SK-N-SH treated with all-trans-retinoic acid at 6 μM for 48 hours (cell line): ENCODE results near the gene CD47.

Experiments
- RARB ChIP-seq: fragments of 250-450 bp; sonication (Bioruptor Pico); IDR thresholded peaks from 2 replicates; pipeline ENCODE4 v1.8.0; 2021; ENCODE audit warnings: mild to moderate bottlenecking, moderate library complexity
- TOX ChIP-seq: fragments of 250-450 bp; sonication (Bioruptor Pico); IDR thresholded peaks from 2 replicates; pipeline ENCODE4 v1.8.0; 2021; ENCODE audit warnings: mild to moderate bottlenecking, moderate library complexity, borderline replicate concordance
- ZNF70 ChIP-seq: fragments of 450-650 bp; formaldehyde crosslinking; IDR thresholded peaks from 2 replicates; pipeline ENCODE4 v1.5.0; 2020; ENCODE audit warnings: mild to moderate bottlenecking, moderate library complexity
- ZNF8 ChIP-seq: fragments of 450-650 bp; formaldehyde crosslinking; IDR thresholded peaks from 2 replicates; pipeline ENCODE4 v1.5.0; 2020; ENCODE audit warnings: mild to moderate bottlenecking, moderate library complexity
- TF ChIP-seq, protein P1 (sequence below): fragments of 250-450 bp; sonication (Bioruptor Pico); IDR thresholded peaks from 2 replicates; pipeline ENCODE4 v1.8.0; 2020; ENCODE audit warnings: mild to moderate bottlenecking, moderate library complexity, borderline replicate concordance

DNA sequence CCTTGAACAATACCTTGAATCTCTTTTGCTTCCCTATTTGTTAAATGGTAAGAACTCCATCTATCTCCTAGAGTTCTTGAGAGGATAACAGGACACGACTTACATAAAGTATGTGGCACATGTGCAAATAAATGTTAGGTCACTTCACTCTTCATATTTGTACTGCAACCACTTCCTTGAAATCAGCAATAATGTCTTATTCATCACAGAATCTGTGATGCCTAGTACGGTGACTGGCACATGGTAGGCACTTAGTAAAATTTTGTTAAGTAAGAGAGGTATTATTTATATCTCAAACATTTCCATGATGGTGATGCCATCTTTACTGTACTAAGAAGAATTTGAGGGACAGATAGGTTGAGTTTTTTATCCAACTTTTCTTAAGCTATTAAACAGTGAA is 14.3 kb downstream of the CD47 start:
- TF ChIP-seq TOX (CRISPR knock-in tag) = no peak
- TF ChIP-seq ZNF8 (CRISPR knock-in tag) = no peak
- TF ChIP-seq RARB = no peak
- TF ChIP-seq ZNF70 = no peak
- TF ChIP-seq, protein P1, sequence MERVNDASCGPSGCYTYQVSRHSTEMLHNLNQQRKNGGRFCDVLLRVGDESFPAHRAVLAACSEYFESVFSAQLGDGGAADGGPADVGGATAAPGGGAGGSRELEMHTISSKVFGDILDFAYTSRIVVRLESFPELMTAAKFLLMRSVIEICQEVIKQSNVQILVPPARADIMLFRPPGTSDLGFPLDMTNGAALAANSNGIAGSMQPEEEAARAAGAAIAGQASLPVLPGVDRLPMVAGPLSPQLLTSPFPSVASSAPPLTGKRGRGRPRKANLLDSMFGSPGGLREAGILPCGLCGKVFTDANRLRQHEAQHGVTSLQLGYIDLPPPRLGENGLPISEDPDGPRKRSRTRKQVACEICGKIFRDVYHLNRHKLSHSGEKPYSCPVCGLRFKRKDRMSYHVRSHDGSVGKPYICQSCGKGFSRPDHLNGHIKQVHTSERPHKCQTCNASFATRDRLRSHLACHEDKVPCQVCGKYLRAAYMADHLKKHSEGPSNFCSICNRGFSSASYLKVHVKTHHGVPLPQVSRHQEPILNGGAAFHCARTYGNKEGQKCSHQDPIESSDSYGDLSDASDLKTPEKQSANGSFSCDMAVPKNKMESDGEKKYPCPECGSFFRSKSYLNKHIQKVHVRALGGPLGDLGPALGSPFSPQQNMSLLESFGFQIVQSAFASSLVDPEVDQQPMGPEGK (CRISPR knock-in tag) = no peak
